Islet precursor cell (in vitro differentiated cells): Measurements from ENCODE around the gene NDRG4.
A peak's percentile ranks its signal among the peaks of the same experiment; 100 is the strongest.

Experiments used
- DNase-seq: peaks from one replicate; pipeline ENCODE4 v3.0.0-alpha.2; 2018

The NDRG4 gene

GRCh38 chr16:58510776-58511628 lies 11.1 kb downstream of the NDRG4 start:
- no peak for DNase-seq

- DNase-seq: peak; percentile 89
These were observed 12.2 kb downstream of the NDRG4 start for GRCh38 chr16:58511933-58512815.

- no peak for DNase-seq
These were observed 13.9 kb downstream of the NDRG4 start for GRCh38 chr16:58513874-58514273.

GRCh38 chr16:58515125-58515870 lies 15.4 kb downstream of the NDRG4 start, which contains the start of gene SETD6:
Gene SETD6, plus strand, starts transcription at chr16:58515517. Its CDS starts 21 bp downstream, at chr16:58515538.
- peak; percentile 94 for DNase-seq

- DNase-seq: peak; percentile 75
These were observed 16.2 kb downstream of the NDRG4 start for GRCh38 chr16:58515871-58516767.

- no peak for DNase-seq
These were observed 16.8 kb downstream of the NDRG4 start for GRCh38 chr16:58516768-58517107.

- DNase-seq: no peak
These were observed 18.4 kb downstream of the NDRG4 start for GRCh38 chr16:58518083-58518979.

GRCh38 chr16:58518980-58519368 lies 19.0 kb downstream of the NDRG4 start:
- no peak for DNase-seq

- no peak for DNase-seq
These were observed 19.8 kb downstream of the NDRG4 start for GRCh38 chr16:58519707-58520106.

- no peak for DNase-seq
These were observed 30.2 kb downstream of the NDRG4 start for GRCh38 chr16:58530179-58530578.

GRCh38 chr16:58532414-58532813 lies 32.5 kb downstream of the NDRG4 start:
- DNase-seq: no peak

GRCh38 chr16:58533751-58534470 lies 34.0 kb downstream of the NDRG4 start:
- DNase-seq: no peak

- no peak for DNase-seq
These were observed 35.2 kb downstream of the NDRG4 start for GRCh38 chr16:58535100-58535499.

GRCh38 chr16:58536278-58536677 lies 36.3 kb downstream of the NDRG4 start:
- DNase-seq: no peak

GRCh38 chr16:58537124-58537906 lies 37.4 kb downstream of the NDRG4 start:
- no peak for DNase-seq

GRCh38 chr16:58541711-58542110 lies 41.8 kb downstream of the NDRG4 start:
- DNase-seq: no peak

- no peak for DNase-seq
These were observed 42.3 kb downstream of the NDRG4 start for GRCh38 chr16:58542291-58542690.

- DNase-seq: no peak
These were observed 43.7 kb downstream of the NDRG4 start for GRCh38 chr16:58543685-58544084.

GRCh38 chr16:58548378-58548777 lies 48.4 kb downstream of the NDRG4 start:
- no peak for DNase-seq
